ENCODE measurements around the gene IFT25.

GRCh38 chr1:53942127-53942957 is 3.2 kb downstream of the IFT25 start:
- TF ChIP-seq CTCF (IDR thresholded peaks at IDR 0.05; ENCODE audit: insufficient read depth, low read depth, low read length) (no peak), EZH2 (IDR thresholded peaks at IDR 0.05; ENCODE audit: insufficient read depth, low read length) (no peak)

Data from astrocyte (in vitro differentiated cells and primary cell).